Activated T-helper 2 cell treated with anti-CD3 and anti-CD28 coated beads, Interferon-gamma antibody, Interleukin-2, Interleukin-4, amounts not matched to agents 10 μg/mL and 5 μg/mL and 100 μg/mL, durations not matched to agents 14 hours and 24 hours and 36 hours (primary cell): ENCODE data around the gene SAPCD2. TPM values are rescaled to one million over a fixed set of nuclear protein-coding genes. Genes with fewer than 3 reads are reported as not detected.

ENCODE experiments used
- DNase-seq: peaks from one replicate; pipeline ENCODE4 v3.0.0; 2021; ENCODE audit warnings: low spot score
- H3K27ac Mint-ChIP-seq: one replicate; pipeline ENCODE4 v1.8.0; 2021; ENCODE audit warnings: mixed read lengths
- H3K27me3 Mint-ChIP-seq: one replicate; pipeline ENCODE4 v1.8.0; 2021; ENCODE audit warnings: low read depth, mixed read lengths
- H3K36me3 Mint-ChIP-seq: one replicate; pipeline ENCODE4 v1.8.0; 2021; ENCODE audit warnings: low read depth, mixed read lengths
- H3K4me1 Mint-ChIP-seq: one replicate; pipeline ENCODE4 v1.8.0; 2021; ENCODE audit warnings: low read depth, mixed read lengths
- H3K4me3 Mint-ChIP-seq: one replicate; pipeline ENCODE4 v1.8.0; 2021; ENCODE audit warnings: low read depth, mild to moderate bottlenecking, moderate library complexity, mixed read lengths
- H3K9me3 Mint-ChIP-seq: one replicate; pipeline ENCODE4 v1.8.0; 2021; ENCODE audit warnings: mixed read lengths
- intact Hi-C: fragments of 100-400 bp; cut with micrococcal nuclease; formaldehyde crosslinking; loops from one replicate; pipeline ENCODE4 v1.15.1; 2023
- total RNA-seq: library from RNA; stranded (reverse); gene quantifications from 2 replicates; pipeline ENCODE4 v1.2.3, GENCODE V29; 2022

The SAPCD2 gene
- total RNA-seq, 1 donor from 2014 or later = 26.5 TPM

DNA sequence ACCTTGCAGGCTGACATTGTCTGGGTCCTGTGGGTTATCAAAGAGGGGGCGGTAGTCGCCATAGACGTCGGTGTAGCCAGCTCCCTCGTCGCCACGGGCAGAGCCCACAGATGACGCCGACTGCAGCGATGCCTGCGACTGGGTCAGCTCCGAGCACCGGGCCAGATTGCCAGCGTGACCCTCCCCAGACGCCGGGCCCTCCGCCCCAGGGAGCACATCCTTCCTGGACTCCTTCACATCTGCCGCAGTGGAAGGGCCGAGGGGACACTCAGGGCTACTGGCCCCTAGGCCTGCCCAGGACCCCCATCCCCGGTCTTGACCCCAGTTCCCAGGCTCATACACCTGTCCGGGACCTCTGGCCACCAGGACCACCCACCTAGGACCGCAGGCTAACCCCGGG, 56.2 kb downstream of the SAPCD2 start:
- H3K9me3 Mint-ChIP-seq = no peaks in the 10 kb centered on the region
- H3K27me3 Mint-ChIP-seq = no peaks in the 10 kb centered on the region
- no peaks in the 10 kb centered on the region for H3K4me1 Mint-ChIP-seq
- H3K36me3 Mint-ChIP-seq = no peaks in the 10 kb centered on the region
- DNase-seq = no peak
- intact Hi-C loops = no loop called here
- no peak overlapping the region for H3K4me3 Mint-ChIP-seq
- no peak overlapping the region for H3K27ac Mint-ChIP-seq

DNA sequence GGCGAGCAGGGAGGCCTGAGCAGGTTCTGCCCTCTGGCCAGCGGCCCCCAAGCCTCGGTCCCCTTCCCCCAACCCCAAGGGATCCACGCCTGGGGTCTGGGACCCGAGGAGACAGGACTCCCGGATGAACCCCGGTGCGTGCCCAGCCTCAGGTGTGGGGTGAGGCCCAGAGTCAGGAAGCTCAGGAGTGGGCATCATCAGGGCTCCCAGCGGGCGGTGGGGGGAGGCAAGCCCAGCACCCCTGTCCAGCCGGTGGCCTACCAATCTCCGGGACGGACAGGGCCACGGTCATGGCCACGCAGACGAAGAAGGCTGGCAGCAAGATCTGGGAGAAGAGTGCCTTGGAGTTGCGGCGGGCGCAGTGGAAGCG, 56.8 kb downstream of the SAPCD2 start:
- Mint-ChIP-seq H3K27me3 (no peaks in the 10 kb centered on the region), H3K27ac (no peak overlapping the region), H3K4me1 (no peaks in the 10 kb centered on the region), H3K36me3 (no peaks in the 10 kb centered on the region), H3K4me3 (no peak overlapping the region), H3K9me3 (no peaks in the 10 kb centered on the region)
- DNase-seq = no peak
- intact Hi-C loops = no loop called here

DNA sequence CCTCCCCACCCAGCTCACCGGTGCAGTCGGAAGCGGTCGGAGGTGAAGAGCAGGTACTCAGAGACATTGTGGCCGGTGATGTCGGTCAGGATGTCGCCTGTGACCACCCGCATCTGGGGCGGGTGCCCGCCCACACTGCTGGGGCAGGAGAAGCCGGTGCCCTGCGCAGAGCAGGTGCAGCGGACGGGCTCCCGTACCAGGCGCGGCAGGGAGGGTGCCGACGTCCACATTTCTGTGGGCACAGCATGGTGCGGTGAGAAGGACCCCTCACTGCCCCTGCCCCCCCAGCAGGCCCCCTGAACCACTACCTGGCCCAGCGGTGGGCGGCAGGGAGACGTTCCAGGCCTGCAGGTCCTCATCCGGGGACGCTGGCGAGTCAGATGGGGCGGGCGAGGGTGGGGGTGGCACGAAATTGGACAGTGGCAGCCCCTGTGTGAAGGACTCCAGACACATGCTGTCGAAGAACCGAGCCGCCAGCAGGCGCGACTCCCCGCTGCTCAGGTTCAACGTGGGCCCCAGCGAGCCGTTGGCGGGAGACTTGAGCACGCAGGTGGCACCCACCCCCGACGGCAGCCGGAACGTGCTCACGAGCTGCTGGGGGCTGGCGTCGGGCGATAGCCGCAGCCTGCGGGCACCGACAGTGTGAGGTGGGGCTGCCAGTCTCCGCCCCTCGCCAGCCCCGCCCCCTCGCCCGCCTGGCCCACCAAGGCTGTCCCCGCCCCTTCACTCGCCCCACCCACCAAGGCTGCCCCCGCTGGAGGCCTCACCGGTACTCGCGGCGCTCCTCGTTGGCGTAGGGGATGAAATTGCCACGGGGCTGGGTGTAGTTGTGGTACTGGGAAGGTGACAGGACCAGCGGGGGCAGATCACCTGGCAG, 57.4 kb downstream of the SAPCD2 start:
- Mint-ChIP-seq H3K4me3 (no peak overlapping the region), H3K27me3 (no peaks in the 10 kb centered on the region), H3K4me1 (no peaks in the 10 kb centered on the region), H3K27ac (no peak overlapping the region), H3K36me3 (no peaks in the 10 kb centered on the region), H3K9me3 (no peaks in the 10 kb centered on the region)
- intact Hi-C loops = no loop called here
- DNase-seq = no peak

Other genes starting within 250 kb of the SAPCD2 start
- 5.0 and 5.1 TPM in 2 replicates for gene AJM1, start 228.1 kb downstream of the SAPCD2 start, total RNA-seq
- gene PHPT1, start 221.1 kb downstream of the SAPCD2 start, total RNA-seq = 127 and 133 TPM in 2 replicates
- 19.0 and 21.0 TPM in 2 replicates for gene MAMDC4, start 218.2 kb downstream of the SAPCD2 start, total RNA-seq
- gene EDF1, start 204.2 kb downstream of the SAPCD2 start, total RNA-seq = 381 and 410 TPM in 2 replicates
- 59.5 and 60.4 TPM in 2 replicates for gene TRAF2, start 184.0 kb downstream of the SAPCD2 start, total RNA-seq
- gene FBXW5, start 125.8 kb downstream of the SAPCD2 start, total RNA-seq = 94.4 and 95.9 TPM in 2 replicates
- 0.76 and 0.89 TPM in 2 replicates for gene C8G, start 125.3 kb downstream of the SAPCD2 start, total RNA-seq
- 2.0 and 2.1 TPM in 2 replicates for gene LCN12, start 118.3 kb downstream of the SAPCD2 start, total RNA-seq
- gene PTGDS, start 93.1 kb downstream of the SAPCD2 start, total RNA-seq = not detected in 2 replicates
- gene LCNL1, start 87.6 kb downstream of the SAPCD2 start, total RNA-seq = not detected in 2 replicates
- 60.5 and 72.6 TPM in 2 replicates for gene PAXX, start 78.1 kb downstream of the SAPCD2 start, total RNA-seq
- gene CLIC3, start 74.0 kb downstream of the SAPCD2 start, total RNA-seq = not detected in 2 replicates
- 27.4 and 31.4 TPM in 2 replicates for gene ABCA2, start 42.3 kb downstream of the SAPCD2 start, total RNA-seq
- 0.21 TPM in 1 of 2 replicates, not detected in the other for gene FUT7, start 38.5 kb downstream of the SAPCD2 start, total RNA-seq
- 32.7 and 36.0 TPM in 2 replicates for gene NPDC1, start 24.4 kb downstream of the SAPCD2 start, total RNA-seq
- not detected in 2 replicates for gene ENTPD2, start 16.5 kb downstream of the SAPCD2 start, total RNA-seq
- 20.0 and 22.3 TPM in 2 replicates for gene UAP1L1, start 7.0 kb upstream of the SAPCD2 start, total RNA-seq
- 47.5 and 52.2 TPM in 2 replicates for gene MAN1B1, start 16.4 kb upstream of the SAPCD2 start, total RNA-seq
- 318 and 321 TPM in 2 replicates for gene DPP7, start 44.2 kb upstream of the SAPCD2 start, total RNA-seq
- gene GRIN1, start 68.6 kb upstream of the SAPCD2 start, total RNA-seq = 0.07 TPM in 1 of 2 replicates, not detected in the other
- 0.21 and 0.34 TPM in 2 replicates for gene LRRC26, start 99.5 kb upstream of the SAPCD2 start, total RNA-seq
- gene TMEM210, start 101.5 kb upstream of the SAPCD2 start, total RNA-seq = not detected in 2 replicates
- gene ANAPC2, start 118.0 kb upstream of the SAPCD2 start, total RNA-seq = 52.3 and 58.5 TPM in 2 replicates
- gene SSNA1, start 118.1 kb upstream of the SAPCD2 start, total RNA-seq = 91.6 and 91.8 TPM in 2 replicates
- 16.4 and 18.2 TPM in 2 replicates for gene TPRN, start 130.2 kb upstream of the SAPCD2 start, total RNA-seq
- gene TMEM203, start 135.1 kb upstream of the SAPCD2 start, total RNA-seq = 34.9 and 35.0 TPM in 2 replicates
- gene NDOR1, start 135.1 kb upstream of the SAPCD2 start, total RNA-seq = 38.2 and 40.2 TPM in 2 replicates
- 9.5 and 10.1 TPM in 2 replicates for gene RNF208, start 151.7 kb upstream of the SAPCD2 start, total RNA-seq
- 0.41 and 0.50 TPM in 2 replicates for gene CYSRT1, start 154.6 kb upstream of the SAPCD2 start, total RNA-seq
- gene RNF224, start 156.9 kb upstream of the SAPCD2 start, total RNA-seq = not detected in 2 replicates
- gene SLC34A3, start 160.3 kb upstream of the SAPCD2 start, total RNA-seq = not detected in 2 replicates
- 357 and 361 TPM in 2 replicates for gene TUBB4B, start 170.7 kb upstream of the SAPCD2 start, total RNA-seq
- gene STPG3, start 180.7 kb upstream of the SAPCD2 start, total RNA-seq = 0.48 TPM in 2 replicates
- 71.4 and 72.6 TPM in 2 replicates for gene NELFB, start 184.8 kb upstream of the SAPCD2 start, total RNA-seq
- 17.2 and 17.5 TPM in 2 replicates for gene TOR4A, start 207.2 kb upstream of the SAPCD2 start, total RNA-seq
- gene NRARP, start 231.7 kb upstream of the SAPCD2 start, total RNA-seq = 9.3 and 11.2 TPM in 2 replicates